ENCODE results near the gene BBS12. TPM values are rescaled to one million over a fixed set of nuclear protein-coding genes. Genes with fewer than 3 reads are reported as not detected.

BBS12 gene
- total RNA-seq, 1 experiment from 2014 or later, result 4.9 TPM

DNA sequence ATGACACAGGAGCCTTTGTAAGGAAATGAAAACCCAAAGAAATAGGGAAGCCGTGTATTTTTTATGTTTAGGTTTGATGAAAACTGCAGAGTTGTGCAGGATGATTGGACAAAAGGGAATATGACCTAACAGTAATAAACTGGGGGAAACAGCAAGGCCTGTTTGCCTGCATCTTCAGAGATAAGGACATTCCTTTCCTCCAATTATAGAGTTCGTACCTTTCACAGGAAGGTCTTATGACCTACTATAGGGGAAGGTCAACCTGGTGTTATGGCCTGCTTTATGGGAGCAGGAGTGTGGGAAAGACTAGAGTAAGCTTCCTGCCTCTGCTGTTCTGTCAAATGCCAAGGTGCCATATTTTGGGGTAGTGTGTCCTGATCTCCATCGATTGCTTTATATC lies 42.5 kb downstream of the BBS12 start:
- Histone ChIP-seq H4K20me1 (ENCODE audit: insufficient read depth) (no peaks in the 10 kb centered on the region), H3K27me3 (ENCODE audit: insufficient read depth, low read depth) (no peaks in the 10 kb centered on the region), H3K9me3 (ENCODE audit: insufficient read depth, low read depth) (no peaks in the 10 kb centered on the region; the same call in 1 of the 2 replicates), H3K4me2 (no peak overlapping the region), H3F3A (ENCODE audit: insufficient read depth, low read depth) (no peaks in the 10 kb centered on the region), H3K27ac (no peak overlapping the region), H3K9me2 (ENCODE audit: insufficient read depth) (no peaks in the 10 kb centered on the region; the same call in 1 of the 2 replicates), H3K36me3 (ENCODE audit: low read depth) (no peaks in the 10 kb centered on the region), H3K79me2 (ENCODE audit: low read depth) (no peaks in the 10 kb centered on the region), H3K4me1 (replicated peaks; ENCODE audit: insufficient read depth) (no peaks in the 10 kb centered on the region), H3K4me3 (no peak overlapping the region), H2AFZ (no peak overlapping the region)
- CTCF ChIA-PET, result no interaction called here
- no peak for TF ChIP-seq EZH2 (IDR thresholded peaks at IDR 0.05; ENCODE audit: low read depth)
- TF ChIP-seq, protein P1, sequence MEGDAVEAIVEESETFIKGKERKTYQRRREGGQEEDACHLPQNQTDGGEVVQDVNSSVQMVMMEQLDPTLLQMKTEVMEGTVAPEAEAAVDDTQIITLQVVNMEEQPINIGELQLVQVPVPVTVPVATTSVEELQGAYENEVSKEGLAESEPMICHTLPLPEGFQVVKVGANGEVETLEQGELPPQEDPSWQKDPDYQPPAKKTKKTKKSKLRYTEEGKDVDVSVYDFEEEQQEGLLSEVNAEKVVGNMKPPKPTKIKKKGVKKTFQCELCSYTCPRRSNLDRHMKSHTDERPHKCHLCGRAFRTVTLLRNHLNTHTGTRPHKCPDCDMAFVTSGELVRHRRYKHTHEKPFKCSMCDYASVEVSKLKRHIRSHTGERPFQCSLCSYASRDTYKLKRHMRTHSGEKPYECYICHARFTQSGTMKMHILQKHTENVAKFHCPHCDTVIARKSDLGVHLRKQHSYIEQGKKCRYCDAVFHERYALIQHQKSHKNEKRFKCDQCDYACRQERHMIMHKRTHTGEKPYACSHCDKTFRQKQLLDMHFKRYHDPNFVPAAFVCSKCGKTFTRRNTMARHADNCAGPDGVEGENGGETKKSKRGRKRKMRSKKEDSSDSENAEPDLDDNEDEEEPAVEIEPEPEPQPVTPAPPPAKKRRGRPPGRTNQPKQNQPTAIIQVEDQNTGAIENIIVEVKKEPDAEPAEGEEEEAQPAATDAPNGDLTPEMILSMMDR (conservative IDR thresholded peaks at IDR 0.05), result no peak
- POLR2A ChIA-PET (ENCODE audit: unreplicated experiment), result no interaction called here
- no TSS peak for BruUV-seq (replicated peaks)
- intact Hi-C loops (cut with micrococcal nuclease; ENCODE audit: unreplicated experiment), result no loop called here
- no peak for DNase-seq

DNA sequence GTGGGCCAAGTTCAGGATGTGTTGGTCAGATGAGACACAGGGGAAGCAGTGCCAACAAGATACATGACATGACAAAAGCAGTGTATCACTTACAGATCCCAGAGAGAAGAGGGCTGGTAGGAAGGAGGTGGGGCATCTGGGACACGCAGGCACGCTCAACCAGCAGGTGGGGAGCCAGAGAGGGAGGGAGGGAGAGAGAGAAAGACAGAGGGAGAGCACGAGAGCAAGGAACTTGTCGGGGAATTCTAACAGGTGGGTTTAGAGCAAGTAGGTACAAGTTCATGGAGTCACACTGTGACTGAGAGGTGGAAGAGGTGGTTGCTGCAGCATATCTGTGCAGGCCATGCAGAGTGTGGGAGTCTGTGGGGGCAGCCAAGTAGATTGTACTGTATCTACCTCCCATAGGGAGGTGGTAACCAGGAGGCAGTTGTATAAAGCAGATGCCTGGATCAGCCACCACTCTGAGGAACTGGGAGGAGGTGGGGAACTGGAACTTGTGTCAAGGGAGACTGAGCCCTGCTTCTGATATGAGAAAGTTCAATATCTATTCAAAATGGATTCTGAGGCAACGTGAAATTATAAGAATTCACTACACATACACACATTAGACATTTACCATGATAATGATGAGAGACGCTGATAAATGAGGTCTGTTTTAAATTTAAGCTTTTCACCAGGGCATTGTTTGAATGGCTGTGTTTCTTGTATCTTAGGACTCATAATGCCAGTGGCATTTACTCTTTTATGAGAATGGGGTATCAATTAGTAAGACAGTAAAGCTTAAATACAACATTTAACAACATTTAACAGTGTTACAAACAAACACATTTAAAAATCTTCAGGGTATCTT lies 43.7 kb downstream of the BBS12 start:
- H3K79me2 ChIP-seq (ENCODE audit: low read depth), result no peaks in the 10 kb centered on the region
- H3K27me3 ChIP-seq (ENCODE audit: insufficient read depth, low read depth), result no peaks in the 10 kb centered on the region
- no peak overlapping the region for H2AFZ ChIP-seq
- H3F3A ChIP-seq (ENCODE audit: insufficient read depth, low read depth), result no peaks in the 10 kb centered on the region
- no TSS peak for BruUV-seq (replicated peaks)
- no peak overlapping the region for H3K4me3 ChIP-seq
- no peaks in the 10 kb centered on the region for H3K4me1 ChIP-seq (replicated peaks; ENCODE audit: insufficient read depth)
- ChIA-PET POLR2A (ENCODE audit: unreplicated experiment) (no interaction called here), CTCF (no interaction called here)
- no peak overlapping the region for H3K27ac ChIP-seq
- no peak for DNase-seq
- H3K9me2 ChIP-seq (ENCODE audit: insufficient read depth), result no peaks in the 10 kb centered on the region; the same call in 1 of the 2 replicates
- intact Hi-C loops (cut with micrococcal nuclease; ENCODE audit: unreplicated experiment), result no loop called here
- TF ChIP-seq, protein P1 (conservative IDR thresholded peaks at IDR 0.05), result no peak
- no peak for TF ChIP-seq EZH2 (IDR thresholded peaks at IDR 0.05; ENCODE audit: low read depth)
- H3K9me3 ChIP-seq (ENCODE audit: insufficient read depth, low read depth), result no peaks in the 10 kb centered on the region; the same call in 1 of the 2 replicates
- no peaks in the 10 kb centered on the region for H4K20me1 ChIP-seq (ENCODE audit: insufficient read depth)
- no peak overlapping the region for H3K4me2 ChIP-seq
- H3K36me3 ChIP-seq (ENCODE audit: low read depth), result no peaks in the 10 kb centered on the region

DNA sequence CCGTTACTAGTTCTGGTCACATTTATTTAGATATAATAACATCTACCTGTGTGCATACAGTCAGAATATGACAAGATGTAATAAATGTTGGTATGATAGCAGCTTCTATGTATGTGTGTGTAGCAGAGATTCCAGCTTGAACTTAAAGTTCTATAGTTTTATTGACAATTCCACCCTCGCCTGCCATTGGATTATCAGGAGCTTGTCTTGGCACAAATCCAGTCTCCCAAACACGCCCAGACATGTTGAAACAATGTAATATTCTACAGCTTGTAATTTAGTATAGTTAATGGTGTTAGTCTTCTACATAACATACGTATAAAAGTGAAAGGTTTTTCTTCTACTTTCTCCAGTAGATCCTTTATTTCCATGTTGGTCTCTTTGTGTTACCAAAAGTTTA lies 44.4 kb downstream of the BBS12 start:
- DNase-seq, result no peak
- Histone ChIP-seq H3K4me3 (no peak overlapping the region), H4K20me1 (ENCODE audit: insufficient read depth) (no peaks in the 10 kb centered on the region), H3K27ac (no peak overlapping the region), H3K36me3 (ENCODE audit: low read depth) (no peaks in the 10 kb centered on the region), H3F3A (ENCODE audit: insufficient read depth, low read depth) (no peaks in the 10 kb centered on the region), H3K9me3 (ENCODE audit: insufficient read depth, low read depth) (no peaks in the 10 kb centered on the region; the same call in 1 of the 2 replicates), H3K4me2 (no peak overlapping the region), H3K9me2 (ENCODE audit: insufficient read depth) (no peaks in the 10 kb centered on the region; the same call in none of the 2 replicates), H3K27me3 (ENCODE audit: insufficient read depth, low read depth) (no peaks in the 10 kb centered on the region), H3K79me2 (ENCODE audit: low read depth) (no peaks in the 10 kb centered on the region), H2AFZ (no peak overlapping the region), H3K4me1 (replicated peaks; ENCODE audit: insufficient read depth) (no peaks in the 10 kb centered on the region)
- intact Hi-C loops (cut with micrococcal nuclease; ENCODE audit: unreplicated experiment), result no loop called here
- TF ChIP-seq EZH2 (IDR thresholded peaks at IDR 0.05; ENCODE audit: low read depth), result no peak
- BruUV-seq (replicated peaks), result no TSS peak
- CTCF ChIA-PET, result no interaction called here
- POLR2A ChIA-PET (ENCODE audit: unreplicated experiment), result interaction anchor here (0.6 kb wide), 1 partner anchor 10 kb away, joined by 3 read pairs; no protein-coding TSS in a partner anchor
